HepG2 (cell line): Measurements from ENCODE around the gene SLC25A25. TPM values are rescaled to one million over a fixed set of nuclear protein-coding genes. Genes with fewer than 3 reads are reported as not detected.
A peak's percentile ranks its signal among the peaks of the same experiment; 100 is the strongest.

ENCODE experiments used
- ARID5B ChIP-seq: IDR thresholded peaks from 2 replicates; pipeline ENCODE4 v1.4.0; 2020; ENCODE audit warnings: mild to moderate bottlenecking, missing genetic modification reagents
- BORCS8-MEF2B ChIP-seq: sonication (generic); formaldehyde crosslinking; IDR thresholded peaks from 2 replicates; pipeline ENCODE4 v1.8.0; 2022; ENCODE audit warnings: mild to moderate bottlenecking, missing genetic modification reagents
- CBX2 ChIP-seq, 2 experiments: fragments of 200-600 bp in 1 of 2; sonication (generic); formaldehyde crosslinking in 1 of 2; IDR thresholded peaks; 2 replicates each; pipeline versions ENCODE4 v1.7.0 to v1.8.1; 2018 to 2022; ENCODE audit warnings: low read depth in 2 of 2, low read length in 1 of 2, mild to moderate bottlenecking in 1 of 2, missing genetic modification reagents in 1 of 2
- CCDC6 ChIP-seq: sonication (generic); formaldehyde crosslinking; IDR thresholded peaks from 2 replicates; pipeline ENCODE4 v1.8.1; 2022; ENCODE audit warnings: mild to moderate bottlenecking, missing genetic modification reagents, moderate library complexity
- DRAP1 ChIP-seq: IDR thresholded peaks from 2 replicates; pipeline ENCODE4 v1.6.1; 2016; ENCODE audit warnings: missing genetic modification reagents, missing compliant biosample characterization
- ELF4 ChIP-seq: sonication (generic); formaldehyde crosslinking; IDR thresholded peaks from 2 replicates; pipeline ENCODE4 v1.5.0; 2020; ENCODE audit warnings: missing genetic modification reagents, mild to moderate bottlenecking, moderate library complexity, borderline replicate concordance
- FOXC1 ChIP-seq: sonication (generic); formaldehyde crosslinking; IDR thresholded peaks from 2 replicates; pipeline ENCODE4 v1.8.0; 2022; ENCODE audit warnings: mild to moderate bottlenecking, missing genetic modification reagents, borderline replicate concordance
- FOXM1 ChIP-seq: sonication (generic); formaldehyde crosslinking; IDR thresholded peaks from 2 replicates; pipeline ENCODE4 v1.5.0; 2020; ENCODE audit warnings: missing genetic modification reagents
- HCFC1 ChIP-seq: fragments of 150-350 bp; IDR thresholded peaks from 2 replicates; pipeline ENCODE4 v1.6.1; 2014; ENCODE audit warnings: low read depth, low read length
- KDM5B ChIP-seq: sonication (generic); formaldehyde crosslinking; IDR thresholded peaks from 2 replicates; pipeline ENCODE4 v1.4.0; 2020; ENCODE audit warnings: missing genetic modification reagents, mild to moderate bottlenecking, borderline replicate concordance
- MTF2 ChIP-seq: sonication (generic); formaldehyde crosslinking; IDR thresholded peaks from 2 replicates; pipeline ENCODE4 v1.5.0; 2020; ENCODE audit warnings: missing genetic modification reagents, borderline replicate concordance
- NR2F6 ChIP-seq, 2 experiments: IDR thresholded peaks; 2 replicates each; pipeline ENCODE4 v1.6.1; 2016; ENCODE audit warnings: antibody characterized with exemption in 1 of 2, mild to moderate bottlenecking in 1 of 2
- RFX3 ChIP-seq: IDR thresholded peaks from 2 replicates; pipeline ENCODE4 v1.6.1; 2016; ENCODE audit warnings: missing biosample characterization, missing genetic modification reagents
- YEATS4 ChIP-seq: sonication (generic); formaldehyde crosslinking; IDR thresholded peaks from 2 replicates; pipeline ENCODE4 v1.4.0; 2020; ENCODE audit warnings: missing genetic modification reagents, borderline replicate concordance
- ZNF225 ChIP-seq: sonication (generic); formaldehyde crosslinking; IDR thresholded peaks from 2 replicates; pipeline ENCODE4 v1.4.0; 2020; ENCODE audit warnings: mild to moderate bottlenecking, missing genetic modification reagents
- ZNF33B ChIP-seq: sonication (generic); formaldehyde crosslinking; IDR thresholded peaks from 2 replicates; pipeline ENCODE4 v1.5.1; 2020; ENCODE audit warnings: mild to moderate bottlenecking, missing genetic modification reagents
- ZNF546 ChIP-seq: sonication (generic); formaldehyde crosslinking; conservative IDR thresholded peaks from 2 replicates; pipeline ENCODE4 v1.8.1; 2023; ENCODE audit warnings: mild to moderate bottlenecking, missing genetic modification reagents
- ZNF549 ChIP-seq: sonication (generic); formaldehyde crosslinking; IDR thresholded peaks from 2 replicates; pipeline ENCODE4 v1.5.0; 2020; ENCODE audit warnings: missing genetic modification reagents
- ZNF773 ChIP-seq: sonication (generic); formaldehyde crosslinking; IDR thresholded peaks from 2 replicates; pipeline ENCODE4 v1.4.0; 2020; ENCODE audit warnings: missing genetic modification reagents, borderline replicate concordance
- ZNF788 ChIP-seq: sonication (generic); formaldehyde crosslinking; IDR thresholded peaks from 2 replicates; pipeline ENCODE4 v1.5.0; 2020; ENCODE audit warnings: mild to moderate bottlenecking, missing genetic modification reagents, borderline replicate concordance
- ZNF816 ChIP-seq: sonication (generic); formaldehyde crosslinking; IDR thresholded peaks from 2 replicates; pipeline ENCODE4 v1.8.0; 2022; ENCODE audit warnings: missing genetic modification reagents, mild to moderate bottlenecking, borderline replicate concordance
- ZNF879 ChIP-seq: sonication (generic); formaldehyde crosslinking; IDR thresholded peaks from 2 replicates; pipeline ENCODE4 v1.8.1; 2023; ENCODE audit warnings: missing genetic modification reagents
- polyA plus RNA-seq, 8 experiments: library from polyadenylated mRNA; depleted of rRNA in 3 of 8; stranded (reverse) in 7 of 8; unstranded in 1 of 8; fragments of >200 nt; fragmentation: Illumina TruSeq in 4 of 8; extraction: Trizol in 4 of 8; gene quantifications; 2 replicates each; pipeline versions ENCODE4 v1.2.1 to v1.2.3, GENCODE V29; 2011 to 2016; ENCODE audit warnings: low read depth in 4 of 8, missing spikeins in 1 of 8, mixed read lengths in 1 of 8; ENCODE audit not compliant: insufficient read depth in 1 of 8
- total RNA-seq, 5 experiments: library from RNA; depleted of rRNA; stranded (reverse); fragments of >200 nt; fragmentation: Illumina TruSeq; extraction: Trizol; gene quantifications; 2 replicates each; pipeline ENCODE4 v1.2.3, GENCODE V29; 2016; ENCODE audit warnings: low read depth in 1 of 5

The SLC25A25 gene
- total and polyA plus RNA-seq, 2 of the 13 experiments (the other 11 are each of a cell fraction or from before 2014, with no cell fraction given) = 10.5 to 24.8 TPM

- TF ChIP-seq ARID5B (CRISPR knock-in tag) = 0 out of 2 replicates have a peak, but pooled peaks have one; percentile 6
- no peak for TF ChIP-seq ZNF879 (CRISPR knock-in tag)
- TF ChIP-seq DRAP1 (CRISPR knock-in tag) = peak; percentile 49; the same call in 1 of the 2 replicates
- TF ChIP-seq ZNF33B (CRISPR knock-in tag) = no peak
- no peak for TF ChIP-seq ZNF816 (CRISPR knock-in tag)
- TF ChIP-seq CBX2 (IDR thresholded peaks at IDR 0.05; ENCODE audit: low read depth, low read length) = no peak
- TF ChIP-seq CBX2 (CRISPR knock-in tag; IDR thresholded peaks at IDR 0.05; ENCODE audit: low read depth) = no peak
- TF ChIP-seq BORCS8-MEF2B (CRISPR knock-in tag) = 0 out of 2 replicates have a peak, but pooled peaks have one; percentile 24
- TF ChIP-seq FOXC1 = no peak
- peak; percentile 71; the same call in 1 of the 2 replicates for TF ChIP-seq ZNF546 (CRISPR knock-in tag)
- TF ChIP-seq ZNF773 (CRISPR knock-in tag) = no peak; the same call in 1 of the 2 replicates
- no peak for TF ChIP-seq NR2F6 (IDR thresholded peaks at IDR 0.05)
- no peak for TF ChIP-seq NR2F6 (CRISPR knock-in tag; IDR thresholded peaks at IDR 0.05)
- TF ChIP-seq KDM5B (CRISPR knock-in tag) = no peak
- no peak for TF ChIP-seq ZNF549
- peak; percentile 87 for TF ChIP-seq YEATS4 (CRISPR knock-in tag)
- peak; percentile 86; the same call in 1 of the 2 replicates for TF ChIP-seq CCDC6
- no peak for TF ChIP-seq MTF2 (CRISPR knock-in tag)
- TF ChIP-seq ZNF788 (CRISPR knock-in tag) = 0 out of 2 replicates have a peak, but pooled peaks have one; percentile 19
- TF ChIP-seq FOXM1 = no peak
- peak; percentile 44; the same call in 1 of the 2 replicates for TF ChIP-seq ZNF225 (CRISPR knock-in tag)
- no peak for TF ChIP-seq HCFC1
- no peak for TF ChIP-seq RFX3
- TF ChIP-seq ELF4 (CRISPR knock-in tag) = no peak
Observed at GRCh38 chr9:128127568-128127989, 59.5 kb downstream of the SLC25A25 start, which contains the start of gene PTGES2 (continued).
